Effector memory CD4-positive, alpha-beta T cell (primary cell): ENCODE results near the gene RALGPS2.

Experiments used
- DNase-seq, 3 donors: peaks; one replicate each; pipeline ENCODE4 v3.0.0-alpha.2; 2020
- H3K27ac ChIP-seq: 2 replicates; pipeline ENCODE4 v1.7.0; 2013; ENCODE audit warnings: mild to moderate bottlenecking, low read length, moderate library complexity; ENCODE audit not compliant: insufficient read depth, poor library complexity, severe bottlenecking
- H3K27me3 ChIP-seq: replicated peaks from 2 replicates; pipeline ENCODE4 v1.7.0; 2013; ENCODE audit warnings: mild to moderate bottlenecking, low read length; ENCODE audit not compliant: insufficient read depth, control insufficient read depth, poor library complexity, severe bottlenecking
- H3K36me3 ChIP-seq: 2 replicates; pipeline ENCODE4 v1.7.0; 2013; ENCODE audit warnings: mild to moderate bottlenecking, low read length, moderate library complexity; ENCODE audit not compliant: control insufficient read depth, insufficient read depth
- H3K4me1 ChIP-seq: 2 replicates; pipeline ENCODE4 v1.7.0; 2013; ENCODE audit warnings: low read length, mild to moderate bottlenecking; ENCODE audit not compliant: control insufficient read depth, insufficient read depth, poor library complexity, severe bottlenecking
- H3K4me3 ChIP-seq: 2 replicates; pipeline ENCODE4 v1.7.0; 2013; ENCODE audit warnings: low read length, low read depth, mild to moderate bottlenecking; ENCODE audit not compliant: insufficient read depth, poor library complexity, severe bottlenecking
- H3K9me3 ChIP-seq: 2 replicates; pipeline ENCODE4 v1.7.0; 2013; ENCODE audit warnings: mild to moderate bottlenecking, low read length, moderate library complexity; ENCODE audit not compliant: control insufficient read depth

RALGPS2 gene

GRCh38 chr1:178921499-178921898 is 196.5 kb downstream of the RALGPS2 start:
- H3K27me3 ChIP-seq = no peaks in the 10 kb centered on the region
- no peak overlapping the region for H3K27ac ChIP-seq
- no peak overlapping the region for H3K4me3 ChIP-seq
- no peaks in the 10 kb centered on the region for H3K9me3 ChIP-seq
- H3K36me3 ChIP-seq = no peaks in the 10 kb centered on the region
- no peaks in the 10 kb centered on the region for H3K4me1 ChIP-seq
- DNase-seq = no peak

DNA sequence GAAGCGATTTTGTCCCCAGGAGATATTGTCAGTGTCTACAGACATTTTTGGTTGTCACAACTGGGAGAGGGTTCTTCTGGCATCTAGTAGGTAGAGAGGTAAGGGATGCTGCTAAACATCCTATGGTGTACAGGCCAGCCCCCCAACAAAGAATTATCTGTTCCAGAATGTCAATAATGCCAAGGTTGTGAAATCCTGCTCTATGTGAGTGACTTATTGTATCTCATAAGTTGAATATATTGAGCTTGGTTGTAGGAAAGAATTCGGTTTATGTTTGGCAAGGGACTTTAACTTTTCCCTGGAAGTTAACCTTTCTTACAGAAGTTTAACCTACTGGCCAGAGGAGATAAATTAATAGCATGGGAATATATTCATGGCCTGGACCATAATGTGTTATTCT is 198.5 kb downstream of the RALGPS2 start:
- Histone ChIP-seq H3K36me3 (no peaks in the 10 kb centered on the region), H3K27ac (no peak overlapping the region), H3K27me3 (no peaks in the 10 kb centered on the region), H3K4me3 (no peak overlapping the region), H3K4me1 (no peaks in the 10 kb centered on the region), H3K9me3 (no peaks in the 10 kb centered on the region)
- no peak for DNase-seq

DNA sequence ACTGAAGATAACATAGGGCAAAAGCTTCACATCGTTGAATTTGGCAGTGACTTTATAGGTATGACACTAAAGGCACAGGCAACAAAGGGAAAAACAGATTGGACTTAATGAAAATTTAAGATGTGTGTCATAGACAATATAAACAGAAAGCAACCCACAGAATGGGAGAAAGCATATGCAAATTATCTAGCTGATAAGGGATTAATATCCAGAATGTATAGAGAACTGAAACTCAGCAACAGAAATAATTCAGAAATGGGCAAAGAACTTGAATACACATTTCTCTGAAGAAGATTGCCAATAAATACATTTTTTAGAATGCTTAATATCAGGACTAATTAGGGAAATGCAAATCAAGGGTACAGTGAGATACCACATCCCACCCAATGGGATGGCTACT is 201.0 kb downstream of the RALGPS2 start:
- H3K27ac ChIP-seq = no peak overlapping the region
- H3K4me3 ChIP-seq = no peak overlapping the region
- H3K4me1 ChIP-seq = no peaks in the 10 kb centered on the region
- DNase-seq = no peak
- no peaks in the 10 kb centered on the region for H3K9me3 ChIP-seq
- no peaks in the 10 kb centered on the region for H3K27me3 ChIP-seq
- H3K36me3 ChIP-seq = no peaks in the 10 kb centered on the region

- no peak overlapping the region for H3K27ac ChIP-seq
- H3K9me3 ChIP-seq = no peaks in the 10 kb centered on the region
- no peaks in the 10 kb centered on the region for H3K4me1 ChIP-seq
- no peaks in the 10 kb centered on the region for H3K27me3 ChIP-seq
- H3K4me3 ChIP-seq = no peak overlapping the region
- no peaks in the 10 kb centered on the region for H3K36me3 ChIP-seq
- DNase-seq = no peak
Observed at GRCh38 chr1:178927003-178927402, 202.0 kb downstream of the RALGPS2 start.

- no peak for DNase-seq
- H3K27me3 ChIP-seq = no peaks in the 10 kb centered on the region
- H3K36me3 ChIP-seq = no peaks in the 10 kb centered on the region
- no peaks in the 10 kb centered on the region for H3K4me1 ChIP-seq
- no peak overlapping the region for H3K27ac ChIP-seq
- H3K4me3 ChIP-seq = no peak overlapping the region
- no peaks in the 10 kb centered on the region for H3K9me3 ChIP-seq
Observed at GRCh38 chr1:178928041-178928440, 203.0 kb downstream of the RALGPS2 start.

GRCh38 chr1:178928976-178929375 is 203.9 kb downstream of the RALGPS2 start:
- DNase-seq = no peak
- Histone ChIP-seq H3K4me3 (no peak overlapping the region), H3K4me1 (no peaks in the 10 kb centered on the region), H3K27me3 (no peaks in the 10 kb centered on the region), H3K27ac (no peak overlapping the region), H3K9me3 (no peaks in the 10 kb centered on the region), H3K36me3 (no peaks in the 10 kb centered on the region)

DNA sequence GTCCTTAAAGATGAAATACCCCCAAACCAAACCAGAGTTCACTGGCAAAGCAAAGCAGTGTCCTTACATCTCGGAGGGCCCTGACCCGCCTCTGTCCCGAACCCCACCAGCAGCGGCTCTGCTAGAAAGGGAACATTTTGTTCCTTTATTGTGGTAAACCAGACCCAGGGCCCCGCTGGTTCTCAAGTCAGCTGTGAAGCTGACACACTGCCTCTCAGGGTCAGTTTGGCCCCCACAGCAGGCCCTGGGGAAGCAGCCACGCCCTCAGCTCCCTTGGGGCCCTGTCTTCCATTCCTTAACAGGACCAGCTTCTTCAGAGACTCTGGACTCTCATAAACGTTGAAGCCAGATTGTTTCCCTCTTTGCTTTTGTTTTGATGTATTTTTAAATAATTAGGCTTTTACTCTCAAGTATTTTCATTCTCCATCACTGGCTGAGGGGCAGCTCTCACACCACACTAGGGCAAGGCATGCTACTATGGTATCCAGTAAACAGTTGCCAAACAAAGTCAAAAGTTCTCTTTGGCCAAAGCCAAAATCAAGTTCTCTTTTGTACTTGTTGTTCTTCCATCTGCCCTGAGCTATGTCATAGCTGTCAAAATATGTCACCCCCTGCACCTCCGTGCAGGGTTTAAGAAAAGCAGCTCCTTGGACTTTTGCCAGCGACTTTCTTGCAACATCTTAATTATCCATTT is 207.0 kb downstream of the RALGPS2 start:
- H3K4me3 ChIP-seq = no peak overlapping the region
- no peak overlapping the region for H3K27ac ChIP-seq
- H3K36me3 ChIP-seq = no peaks in the 10 kb centered on the region
- H3K9me3 ChIP-seq = no peaks in the 10 kb centered on the region
- no peak for DNase-seq
- no peaks in the 10 kb centered on the region for H3K4me1 ChIP-seq
- no peaks in the 10 kb centered on the region for H3K27me3 ChIP-seq

GRCh38 chr1:178932552-178932906 is 207.5 kb downstream of the RALGPS2 start:
- no peak overlapping the region for H3K27ac ChIP-seq
- H3K9me3 ChIP-seq = no peaks in the 10 kb centered on the region
- no peaks in the 10 kb centered on the region for H3K36me3 ChIP-seq
- H3K27me3 ChIP-seq = no peaks in the 10 kb centered on the region
- H3K4me1 ChIP-seq = no peaks in the 10 kb centered on the region
- DNase-seq = no peak
- no peak overlapping the region for H3K4me3 ChIP-seq

GRCh38 chr1:178933105-178933561 is 208.1 kb downstream of the RALGPS2 start:
- no peak overlapping the region for H3K4me3 ChIP-seq
- no peaks in the 10 kb centered on the region for H3K27me3 ChIP-seq
- no peaks in the 10 kb centered on the region for H3K36me3 ChIP-seq
- H3K27ac ChIP-seq = no peak overlapping the region
- no peaks in the 10 kb centered on the region for H3K9me3 ChIP-seq
- H3K4me1 ChIP-seq = no peaks in the 10 kb centered on the region
- no peak for DNase-seq

GRCh38 chr1:178933709-178934490 is 208.9 kb downstream of the RALGPS2 start:
- H3K9me3 ChIP-seq = no peaks in the 10 kb centered on the region
- no peaks in the 10 kb centered on the region for H3K4me1 ChIP-seq
- H3K36me3 ChIP-seq = no peaks in the 10 kb centered on the region
- H3K4me3 ChIP-seq = no peak overlapping the region
- no peaks in the 10 kb centered on the region for H3K27me3 ChIP-seq
- no peak for DNase-seq
- no peak overlapping the region for H3K27ac ChIP-seq
